ENCODE data around the gene CNR1.
"Not testable (repeated sequence)": the region's sequence is repeated elsewhere in the genome, so short reads cannot be mapped to it uniquely, and the experiment has no call there.

Gene CNR1

GRCh38 chr6:88165844-88166492 is at the start of gene CNR1:
TSS of gene CNR1 (minus strand) at chr6:88166347. CDS start at chr6:88145274, 21,073 bp downstream.
- no peak for DNase-seq (ENCODE audit: low read depth)
- peak within 1 kb of the TSS; percentile 58 for H3K4me3 ChIP-seq (ENCODE audit: low read length)
- no peak for TF ChIP-seq CTCF (conservative IDR thresholded peaks at IDR 0.05; ENCODE audit: low read depth, low read length)

GRCh38 chr6:88211446-88211845 is 45.3 kb upstream of the CNR1 start:
- no peak for DNase-seq (ENCODE audit: low read depth)
- TF ChIP-seq CTCF (conservative IDR thresholded peaks at IDR 0.05; ENCODE audit: low read depth, low read length) = no peak
- no peak overlapping the region for H3K4me3 ChIP-seq (ENCODE audit: low read length)

- no peak for DNase-seq (ENCODE audit: low read depth)
- H3K4me3 ChIP-seq (ENCODE audit: low read length) = no peak overlapping the region
- no peak for TF ChIP-seq CTCF (conservative IDR thresholded peaks at IDR 0.05; ENCODE audit: low read depth, low read length)
Measured at GRCh38 chr6:88209301-88209700, 43.2 kb upstream of the CNR1 start.

GRCh38 chr6:88208726-88209125 is 42.6 kb upstream of the CNR1 start:
- no peak overlapping the region for H3K4me3 ChIP-seq (ENCODE audit: low read length)
- no peak for TF ChIP-seq CTCF (conservative IDR thresholded peaks at IDR 0.05; ENCODE audit: low read depth, low read length)
- no peak for DNase-seq (ENCODE audit: low read depth)

- H3K4me3 ChIP-seq (ENCODE audit: low read length); DNase-seq (ENCODE audit: low read depth): not testable (repeated sequence)
Measured at GRCh38 chr6:88201734-88202133, 35.6 kb upstream of the CNR1 start.

- TF ChIP-seq CTCF (conservative IDR thresholded peaks at IDR 0.05; ENCODE audit: low read depth, low read length) = no peak
- DNase-seq (ENCODE audit: low read depth) = no peak
- no peak overlapping the region for H3K4me3 ChIP-seq (ENCODE audit: low read length)
Measured at GRCh38 chr6:88184921-88185320, 18.8 kb upstream of the CNR1 start.

- TF ChIP-seq CTCF (conservative IDR thresholded peaks at IDR 0.05; ENCODE audit: low read depth, low read length) = no peak
- H3K4me3 ChIP-seq (ENCODE audit: low read length) = no peak overlapping the region
- no peak for DNase-seq (ENCODE audit: low read depth)
Measured at GRCh38 chr6:88183471-88183870, 17.3 kb upstream of the CNR1 start.
